Keratinocyte (primary cell): Measurements from ENCODE around the gene FTH1. TPM values are rescaled to one million over a fixed set of nuclear protein-coding genes. Genes with fewer than 3 reads are reported as not detected.

Experiments used
- DNase-seq: peaks from one replicate; pipeline ENCODE4 v3.0.0-alpha.2; 2011; ENCODE audit warnings: low read depth, missing footprints, low spot score
- FAIRE-seq: peaks from 2 replicates; lab custom pipeline; 2011; peaks lifted over from hg19 to GRCh38; lab: Jason Lieb, UNC
- H2AFZ ChIP-seq: 2 replicates; pipeline ENCODE4 v1.6.0; 2012; ENCODE audit warnings: low read length, control low read depth, inconsistent platforms; ENCODE audit not compliant: control insufficient read depth
- H3K27ac ChIP-seq: 2 replicates; pipeline ENCODE4 v1.5.1; 2011; ENCODE audit warnings: low read length; ENCODE audit not compliant: control insufficient read depth, insufficient read depth
- H3K27me3 ChIP-seq: 3 replicates; pipeline ENCODE4 v1.6.0; 2011; ENCODE audit warnings: low read length; ENCODE audit not compliant: control insufficient read depth, insufficient read depth; ENCODE audit errors: extremely low read depth
- H3K36me3 ChIP-seq, 2 experiments: 2 replicates in 1 of 2; 3 replicates in 1 of 2; pipeline ENCODE4 v1.5.1; 2011; ENCODE audit warnings: low read length in 2 of 2, mild to moderate bottlenecking in 1 of 2; ENCODE audit not compliant: control insufficient read depth in 2 of 2, insufficient read depth in 2 of 2; ENCODE audit errors: extremely low read depth in 1 of 2
- H3K4me1 ChIP-seq: 3 replicates; pipeline ENCODE4 v1.5.1; 2011; ENCODE audit warnings: low read length; ENCODE audit not compliant: control insufficient read depth, insufficient read depth; ENCODE audit errors: extremely low read depth
- H3K4me2 ChIP-seq: 3 replicates; pipeline ENCODE4 v1.6.0; 2011; ENCODE audit warnings: low read depth, low read length; ENCODE audit not compliant: control insufficient read depth, insufficient read depth; ENCODE audit errors: extremely low read depth
- H3K4me3 ChIP-seq, 3 experiments: fragments of 200-600 bp in 1 of 3; sonication (generic) in 1 of 3; 2 replicates in 2 of 3; 3 replicates in 1 of 3; pipeline ENCODE4 v1.5.1; 2011 to 2016; ENCODE audit warnings: low read length in 3 of 3, mild to moderate bottlenecking in 3 of 3, control low read depth in 2 of 3, inconsistent platforms in 1 of 3, low read depth in 1 of 3, mixed read lengths in 1 of 3, mixed run types in 1 of 3, moderate library complexity in 1 of 3; ENCODE audit not compliant: control insufficient read depth in 2 of 3, insufficient read depth in 2 of 3; ENCODE audit errors: extremely low read depth in 1 of 3
- H3K79me2 ChIP-seq: 2 replicates; pipeline ENCODE4 v1.6.0; 2012; ENCODE audit warnings: low read length; ENCODE audit not compliant: control insufficient read depth, insufficient read depth
- H3K9ac ChIP-seq: 3 replicates; pipeline ENCODE4 v1.6.0; 2011; ENCODE audit warnings: low read length; ENCODE audit not compliant: control insufficient read depth, insufficient read depth; ENCODE audit errors: extremely low read depth
- H3K9me1 ChIP-seq: 3 replicates; pipeline ENCODE4 v1.6.0; 2011; ENCODE audit warnings: low read length; ENCODE audit not compliant: control insufficient read depth, insufficient read depth; ENCODE audit errors: extremely low read depth
- H3K9me3 ChIP-seq: 2 replicates; pipeline ENCODE4 v1.5.1; 2012; ENCODE audit warnings: low read depth, low read length; ENCODE audit not compliant: control insufficient read depth
- H4K20me1 ChIP-seq: 3 replicates; pipeline ENCODE4 v1.6.0; 2011; ENCODE audit warnings: low read length; ENCODE audit not compliant: control insufficient read depth, insufficient read depth; ENCODE audit errors: extremely low read depth
- CTCF ChIP-seq, 3 experiments: IDR thresholded peaks in 1 of 3; conservative IDR thresholded peaks in 1 of 3; optimal IDR thresholded peaks in 1 of 3; 2 replicates in 2 of 3; 3 replicates in 1 of 3; pipeline versions ENCODE3 to v1.5.1; 2011; ENCODE audit warnings: low read length in 3 of 3, mild to moderate bottlenecking in 3 of 3, moderate library complexity in 2 of 3, control low read depth in 1 of 3, inconsistent platforms in 1 of 3; ENCODE audit not compliant: insufficient read depth in 2 of 3; ENCODE audit errors: extremely low read depth in 1 of 3
- EZH2 ChIP-seq: IDR thresholded peaks from one replicate; pipeline ENCODE4 v1.6.1; 2012; ENCODE audit warnings: inconsistent platforms, mild to moderate bottlenecking, low read length, moderate library complexity
- dilution Hi-C: fragments of 300-500 bp; cut with MboI; formaldehyde crosslinking; loops from one replicate; pipeline ENCODE4 v1.7.0; 2020; ENCODE audit warnings: low sequenced_read_pairs; ENCODE audit not compliant: extremely low pct_ligation_motif_present
- polyA plus RNA-seq, 5 experiments: library from polyadenylated mRNA; depleted of rRNA in 3 of 5; stranded (reverse) in 3 of 5; stranded (forward) in 1 of 5; unstranded in 1 of 5; fragments of >200 nt; gene quantifications; 1 replicate in 1 of 5; 2 replicates in 3 of 5; 3 replicates in 1 of 5; pipeline versions ENCODE4 v1.2.1 to v1.2.3, GENCODE V29; 2011 to 2012; ENCODE audit warnings: missing spikeins in 2 of 5, low read depth in 1 of 5, low replicate concordance in 1 of 5

Gene FTH1
- polyA plus RNA-seq, 1 donor (not counting 4 experiments of a cell fraction or from before 2014, with no cell fraction given): 1,058 TPM

DNA sequence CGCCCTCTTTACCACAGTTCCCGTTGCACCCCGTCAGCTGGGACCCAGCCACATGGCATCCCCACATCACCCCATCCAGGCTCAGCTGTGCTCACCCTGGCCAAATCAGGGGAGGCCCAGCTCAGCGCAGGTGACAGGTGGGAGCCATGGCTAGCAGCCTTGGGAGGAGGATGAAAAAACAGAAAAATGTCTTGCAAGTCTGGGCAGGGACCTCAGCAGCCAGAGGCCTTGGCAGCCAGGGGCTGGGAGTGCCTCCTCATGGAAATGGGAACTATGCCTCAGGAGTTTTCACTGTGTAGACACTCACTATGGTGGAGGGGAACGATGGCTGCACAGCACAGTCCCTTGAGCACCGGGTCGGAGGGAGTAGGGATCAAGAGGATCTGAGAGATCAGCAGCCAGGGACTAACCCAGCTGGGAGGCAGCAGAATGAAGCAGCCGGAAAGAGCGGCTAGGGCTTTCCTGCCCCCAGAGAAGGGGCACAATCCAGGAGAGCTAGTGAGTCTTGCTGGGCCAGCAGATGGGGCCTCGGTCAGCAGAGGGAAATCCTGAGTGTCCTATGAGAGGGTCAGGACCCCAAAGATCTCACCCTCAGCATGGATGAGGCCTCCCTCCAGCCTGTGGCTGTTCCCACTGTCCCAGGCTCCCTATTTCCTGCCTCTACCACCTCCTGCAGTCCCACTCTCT lies 6.2 kb upstream of the FTH1 start:
- H3K9me1 ChIP-seq: no peaks in the 10 kb centered on the region
- H3K9me3 ChIP-seq: no peaks in the 10 kb centered on the region
- DNase-seq: no peak
- FAIRE-seq: peak; percentile 20
- peak overlapping the region; percentile 84 for H2AFZ ChIP-seq
- no peaks in the 10 kb centered on the region for H3K27me3 ChIP-seq
- dilution Hi-C loops: no loop called here
- no peaks in the 10 kb centered on the region for H3K36me3 ChIP-seq
- H3K9ac ChIP-seq: peak overlapping the region; percentile 89
- H3K4me3 ChIP-seq: peak overlapping the region in 1 of 3 experiments; percentile 55
- peaks cover 58% of the 10 kb centered on the region for H3K4me1 ChIP-seq
- no peaks in the 10 kb centered on the region for H4K20me1 ChIP-seq
- no peaks in the 10 kb centered on the region for H3K79me2 ChIP-seq
- H3K4me2 ChIP-seq: peak overlapping the region; percentile 88
- TF ChIP-seq CTCF (optimal IDR thresholded peaks at IDR 0.05 in 1 of 3, IDR thresholded peaks at IDR 0.05 in 1 of 3, conservative IDR thresholded peaks at IDR 0.05 in 1 of 3; ENCODE audit: extremely low read depth in 1 of 3, insufficient read depth in 2 of 3, low read length in 3 of 3): peak in 1 of 3 experiments; percentile 16
- TF ChIP-seq EZH2: no peak
- peak overlapping the region; percentile 100 for H3K27ac ChIP-seq

- H2AFZ ChIP-seq: peak overlapping the region; percentile 84
- no peaks in the 10 kb centered on the region for H3K9me3 ChIP-seq
- no peaks in the 10 kb centered on the region for H3K9me1 ChIP-seq
- peak overlapping the region; percentile 89 for H3K9ac ChIP-seq
- peaks cover 4% of the 10 kb centered on the region for H3K79me2 ChIP-seq
- no peaks in the 10 kb centered on the region for H3K27me3 ChIP-seq
- H4K20me1 ChIP-seq: no peaks in the 10 kb centered on the region
- DNase-seq (no peak), FAIRE-seq (no peak)
- H3K4me2 ChIP-seq: peak overlapping the region; percentile 88
- H3K4me3 ChIP-seq: peak overlapping the region in 2 of 3 experiments; percentile 42 to 55
- H3K36me3 ChIP-seq: no peaks in the 10 kb centered on the region
- peak overlapping the region; percentile 100 for H3K27ac ChIP-seq
- TF ChIP-seq CTCF (optimal IDR thresholded peaks at IDR 0.05 in 1 of 3, IDR thresholded peaks at IDR 0.05 in 1 of 3, conservative IDR thresholded peaks at IDR 0.05 in 1 of 3; ENCODE audit: extremely low read depth in 1 of 3, insufficient read depth in 2 of 3, low read length in 3 of 3): no peak
- no peak for TF ChIP-seq EZH2
- dilution Hi-C loops: no loop called here
- H3K4me1 ChIP-seq: peaks cover 65% of the 10 kb centered on the region
Observed at GRCh38 chr11:61972672-61973475, 5.4 kb upstream of the FTH1 start.
